GM23338 (cell line): ENCODE data around the gene PRPSAP1. TPM values are rescaled to one million over a fixed set of nuclear protein-coding genes. Genes with fewer than 3 reads are reported as not detected.
"Not testable (repeated sequence)": the region's sequence is repeated elsewhere in the genome, so short reads cannot be mapped to it uniquely, and the experiment has no call there.

Source experiments
- ATAC-seq: fragments of 200-7000 bp; cut with Tn5 transposase; 3 replicates; pipeline ENCODE4 v1.9.1; 2020
- DNase-seq: peaks from one replicate; pipeline ENCODE4 v3.0.0-alpha.2; 2015; ENCODE audit warnings: low spot score
- H2AFZ ChIP-seq: fragments of 200-600 bp; sonication (generic); 2 replicates; pipeline ENCODE4 v1.8.0; 2016; ENCODE audit warnings: antibody characterized with exemption, mild to moderate bottlenecking, moderate library complexity
- H3F3A ChIP-seq: fragments of 200-600 bp; sonication (generic); replicated peaks from 2 replicates; pipeline ENCODE4 v1.8.0; 2017; ENCODE audit warnings: antibody characterized with exemption, mixed run types, low read depth
- H3K27ac ChIP-seq: fragments of 200-600 bp; sonication (generic); 2 replicates; pipeline ENCODE4 v1.6.1; 2016; ENCODE audit warnings: low read depth
- H3K27me3 ChIP-seq: fragments of 200-600 bp; sonication (generic); 2 replicates; pipeline ENCODE4 v1.8.0; 2016; ENCODE audit warnings: mild to moderate bottlenecking, mixed run types, moderate library complexity; ENCODE audit not compliant: insufficient read depth
- H3K36me3 ChIP-seq: fragments of 200-600 bp; sonication (generic); 2 replicates; pipeline ENCODE4 v1.8.0; 2016; ENCODE audit warnings: mild to moderate bottlenecking; ENCODE audit not compliant: insufficient read depth
- H3K4me1 ChIP-seq: fragments of 200-600 bp; sonication (generic); 2 replicates; pipeline ENCODE4 v1.8.0; 2016; ENCODE audit warnings: mild to moderate bottlenecking, moderate library complexity; ENCODE audit not compliant: insufficient read depth
- H3K4me2 ChIP-seq: fragments of 200-600 bp; sonication (generic); 2 replicates; pipeline ENCODE4 v1.7.1; 2017; ENCODE audit warnings: mixed run types
- H3K4me3 ChIP-seq: fragments of 200-600 bp; sonication (generic); 2 replicates; pipeline ENCODE4 v1.6.1; 2016; ENCODE audit warnings: mixed run types
- H3K79me2 ChIP-seq: fragments of 200-600 bp; sonication (generic); replicated peaks from 2 replicates; pipeline ENCODE4 v1.8.0; 2017; ENCODE audit warnings: mild to moderate bottlenecking; ENCODE audit not compliant: insufficient read depth
- H3K9me2 ChIP-seq: fragments of 200-600 bp; sonication (generic); 2 replicates; pipeline ENCODE4 v1.8.0; 2017; ENCODE audit not compliant: insufficient read depth
- H4K20me1 ChIP-seq: fragments of 200-600 bp; sonication (generic); replicated peaks from 2 replicates; pipeline ENCODE4 v1.8.0; 2017; ENCODE audit warnings: mild to moderate bottlenecking; ENCODE audit not compliant: insufficient read depth
- H3K27ac Mint-ChIP-seq: 2 replicates; pipeline ENCODE4 v1.8.0; 2020; ENCODE audit warnings: inconsistent platforms, mild to moderate bottlenecking, moderate library complexity, mixed read lengths
- H3K27me3 Mint-ChIP-seq: 3 replicates; pipeline ENCODE4 v1.8.0; 2022; ENCODE audit warnings: low read depth, mild to moderate bottlenecking, moderate library complexity, mixed read lengths, inconsistent platforms; ENCODE audit not compliant: insufficient read depth, poor library complexity
- H3K36me3 Mint-ChIP-seq: 3 replicates; pipeline ENCODE4 v1.8.0; 2021; ENCODE audit warnings: low read depth, mild to moderate bottlenecking, inconsistent platforms, moderate library complexity, mixed read lengths
- H3K4me1 Mint-ChIP-seq: 3 replicates; pipeline ENCODE4 v1.8.0; 2020; ENCODE audit warnings: mild to moderate bottlenecking, inconsistent platforms, mixed read lengths
- H3K4me3 Mint-ChIP-seq: 3 replicates; pipeline ENCODE4 v1.8.0; 2021; ENCODE audit warnings: moderate library complexity, mild to moderate bottlenecking, inconsistent platforms, mixed read lengths
- H3K9me3 Mint-ChIP-seq: 3 replicates; pipeline ENCODE4 v1.8.0; 2020; ENCODE audit warnings: moderate library complexity, mild to moderate bottlenecking, inconsistent platforms, mixed read lengths
- ETS1 ChIP-seq: IDR thresholded peaks from 2 replicates; pipeline ENCODE4 v1.6.1; 2016; ENCODE audit warnings: antibody characterized with exemption
- EZH2 ChIP-seq: fragments of 200-600 bp; sonication (generic); IDR thresholded peaks from one replicate; pipeline ENCODE4 v1.8.0; 2017; ENCODE audit warnings: antibody characterized with exemption, mild to moderate bottlenecking, low read depth; ENCODE audit not compliant: unreplicated experiment
- STAT1 ChIP-seq: IDR thresholded peaks from one replicate; pipeline ENCODE4 v1.6.1; 2016; ENCODE audit warnings: antibody characterized with exemption; ENCODE audit not compliant: unreplicated experiment
- ZNF462 ChIP-seq: fragments of 250-450 bp; sonication (Bioruptor Pico); IDR thresholded peaks from 2 replicates; pipeline ENCODE4 v1.5.0; 2020; ENCODE audit warnings: mild to moderate bottlenecking, moderate library complexity
- polyA plus RNA-seq: library from polyadenylated mRNA; unstranded; fragments of >200 nt; fragmentation: Nextera tagmentation; extraction: Ambion mirVana; gene quantifications from 2 replicates; pipeline ENCODE4 v1.2.1, GENCODE V29; 2016
- total RNA-seq: library from RNA; depleted of rRNA; stranded (reverse); fragments of >200 nt; shearing (Covaris generic); gene quantifications from 2 replicates; pipeline ENCODE4 v1.2.3, GENCODE V29; 2014

PRPSAP1 gene
- total and polyA plus RNA-seq, 2 experiments from 2014 or later: 39.5 to 58.8 TPM

- Histone ChIP-seq H3K4me3 (no peak overlapping the region), H3K4me1 (peaks cover 7% of the 10 kb centered on the region), H3K9me2 (no peaks in the 10 kb centered on the region), H3K27me3 (no peaks in the 10 kb centered on the region), H3K36me3 (peaks cover 9% of the 10 kb centered on the region), H3K4me2 (no peak overlapping the region), H3K79me2 (peaks cover 33% of the 10 kb centered on the region), H3K27ac (no peak overlapping the region), H2AFZ (no peak overlapping the region), H3F3A (no peaks in the 10 kb centered on the region), H4K20me1 (peaks cover 4% of the 10 kb centered on the region; the same call in 1 of the 2 replicates)
- Mint-ChIP-seq H3K9me3 (no peaks in the 10 kb centered on the region), H3K36me3 (peaks cover 22% of the 10 kb centered on the region), H3K27ac (no peak overlapping the region), H3K27me3 (peaks cover 14% of the 10 kb centered on the region), H3K4me1 (peaks cover 8% of the 10 kb centered on the region; the same call in 2 of the 3 replicates), H3K4me3 (no peak overlapping the region)
- no peak for ATAC-seq
- TF ChIP-seq ETS1 (no peak), ZNF462 (CRISPR knock-in tag) (no peak), EZH2 (no peak), STAT1 (no peak)
- DNase-seq: no peak
Measured at GRCh38 chr17:76350463-76350862, 3.3 kb downstream of the PRPSAP1 start.

GRCh38 chr17:76346936-76347335 is 6.8 kb downstream of the PRPSAP1 start:
- not testable (repeated sequence) for H3K9me2 ChIP-seq, H3K9me3 Mint-ChIP-seq, H3K27ac Mint-ChIP-seq, H3K4me3 Mint-ChIP-seq, H3K27me3 ChIP-seq, H3K4me1 ChIP-seq, DNase-seq, H3K4me1 Mint-ChIP-seq, ATAC-seq, H3K4me3 ChIP-seq, H3K4me2 ChIP-seq, H3K27ac ChIP-seq, H2AFZ ChIP-seq, H3K36me3 ChIP-seq, H3F3A ChIP-seq, H4K20me1 ChIP-seq, H3K27me3 Mint-ChIP-seq
- peaks cover 39% of the 10 kb centered on the region for H3K36me3 Mint-ChIP-seq
- H3K79me2 ChIP-seq: peaks cover 29% of the 10 kb centered on the region
